Common myeloid progenitor, CD34-positive (primary cell): ENCODE results near the gene VSIG2.

ENCODE experiments used
- CTCF ChIA-PET: fragments of 350-600 bp; sonication (Branson Sonifier 250); formaldehyde crosslinking; loops from one replicate; lab custom pipeline; 2021; ENCODE audit warnings: antibody characterized with exemption; lab: Charles Lee
- POLR2A ChIA-PET: fragments of 350-600 bp; sonication (Branson Sonifier 250); formaldehyde crosslinking; loops from one replicate; lab custom pipeline; 2021; ENCODE audit warnings: antibody characterized with exemption; lab: Charles Lee
- DNase-seq, 3 donors: peaks; one replicate each; pipeline versions ENCODE4 v3.0.0 to v3.0.0-alpha.2; 2013
- H3K27ac ChIP-seq, 2 experiments: 1 replicate in 1 of 2; 2 replicates in 1 of 2; pipeline ENCODE4 v1.7.0; 2013; ENCODE audit warnings: inconsistent platforms in 2 of 2, low read length in 2 of 2, mild to moderate bottlenecking in 2 of 2, low read depth in 1 of 2, moderate library complexity in 1 of 2; ENCODE audit not compliant: severe bottlenecking in 2 of 2, insufficient read depth in 1 of 2, poor library complexity in 1 of 2
- H3K27me3 ChIP-seq, 5 experiments: replicated peaks in 2 of 5; 1 replicate in 3 of 5; 2 replicates in 2 of 5; pipeline versions ENCODE4 v1.6.1 to v1.7.0; 2013; ENCODE audit warnings: low read length in 4 of 5, mild to moderate bottlenecking in 2 of 5, moderate library complexity in 2 of 5, inconsistent platforms in 1 of 5; ENCODE audit not compliant: insufficient read depth in 5 of 5, control insufficient read depth in 4 of 5
- H3K36me3 ChIP-seq, 4 experiments: 1 replicate in 2 of 4; 2 replicates in 2 of 4; pipeline versions ENCODE4 v1.6.1 to v1.7.0; 2013; ENCODE audit warnings: low read length in 3 of 4, control low read depth in 1 of 4, mild to moderate bottlenecking in 1 of 4; ENCODE audit not compliant: control insufficient read depth in 4 of 4, insufficient read depth in 4 of 4
- H3K4me1 ChIP-seq, 4 experiments: 1 replicate in 3 of 4; 2 replicates in 1 of 4; pipeline versions ENCODE4 v1.6.1 to v1.7.1; 2013; ENCODE audit warnings: low read length in 3 of 4, mild to moderate bottlenecking in 3 of 4, control low read depth in 1 of 4, inconsistent platforms in 1 of 4, moderate library complexity in 1 of 4; ENCODE audit not compliant: control insufficient read depth in 4 of 4, insufficient read depth in 4 of 4; ENCODE audit errors: control extremely low read depth in 1 of 4
- H3K4me3 ChIP-seq, 7 experiments: 1 replicate in 4 of 7; 2 replicates in 3 of 7; pipeline versions ENCODE4 v1.5.1 to v1.7.0; 2013; ENCODE audit warnings: mild to moderate bottlenecking in 7 of 7, low read length in 6 of 7, moderate library complexity in 6 of 7, inconsistent platforms in 2 of 7, low read depth in 2 of 7, control low read depth in 1 of 7; ENCODE audit not compliant: insufficient read depth in 4 of 7, control insufficient read depth in 1 of 7; ENCODE audit errors: extremely low read depth in 1 of 7
- H3K9me3 ChIP-seq, 5 experiments: 1 replicate in 4 of 5; 2 replicates in 1 of 5; pipeline versions ENCODE4 v1.6.1 to v1.7.1; 2013; ENCODE audit warnings: low read length in 4 of 5, mild to moderate bottlenecking in 2 of 5, inconsistent platforms in 1 of 5, low read depth in 1 of 5, moderate library complexity in 1 of 5; ENCODE audit not compliant: control insufficient read depth in 4 of 5, insufficient read depth in 2 of 5; ENCODE audit errors: control extremely low read depth in 1 of 5
- WGBS: methylation state at CpG from one replicate; pipeline ENCODE4 v1.1.5; 2013; ENCODE audit not compliant: insufficient coverage; 5-methylcytosine and 5-hydroxymethylcytosine counted together

Gene VSIG2

GRCh38 chr11:124751391-124751740 is 689 bp downstream of the VSIG2 start:
- no peak overlapping the region for H3K4me3 ChIP-seq

GRCh38 chr11:124749912-124750311 is 2.1 kb downstream of the VSIG2 start:
- Histone ChIP-seq H3K36me3 (peaks cover 2 to 8% (median 7%) of the 10 kb centered on the region in 4 experiments), H3K9me3 (no peaks in the 10 kb centered on the region), H3K27me3 (no peaks in the 10 kb centered on the region), H3K27ac (no peak overlapping the region), H3K4me1 (peaks cover 0 to 39% (median 21%) of the 10 kb centered on the region in 4 experiments), H3K4me3 (no peak overlapping the region)
- no CpG with 5 or more reads among the region's 1 CpG for WGBS
- ChIA-PET POLR2A (no interaction called here), CTCF (interaction anchor here (16.4 kb wide), 1 partner anchor 8 kb away, joined by 205 read pairs; the partner anchor contains the start of genes ESAM and VSIG2)
- no peak for DNase-seq

More at GRCh38 chr11:124751391-124751740, 689 bp downstream of the VSIG2 start:
- no peak for DNase-seq
- 98% methylated on average over 7 of the region's 11 CpGs for WGBS
- Histone ChIP-seq H3K4me1 (peaks cover 0 to 30% (median 18%) of the 10 kb centered on the region in 4 experiments), H3K36me3 (peaks cover 3 to 8% (median 7%) of the 10 kb centered on the region in 4 experiments), H3K27ac (no peak overlapping the region), H3K9me3 (no peaks in the 10 kb centered on the region), H3K27me3 (no peaks in the 10 kb centered on the region)
- ChIA-PET POLR2A (no interaction called here), CTCF (interaction anchor here (1.3 to 16.4 kb wide), 4 partner anchors 6 to 82 kb away, joined by 3 to 205 read pairs (median 106); partner anchors contain the start of genes ESAM, NRGN and VSIG2)

DNA sequence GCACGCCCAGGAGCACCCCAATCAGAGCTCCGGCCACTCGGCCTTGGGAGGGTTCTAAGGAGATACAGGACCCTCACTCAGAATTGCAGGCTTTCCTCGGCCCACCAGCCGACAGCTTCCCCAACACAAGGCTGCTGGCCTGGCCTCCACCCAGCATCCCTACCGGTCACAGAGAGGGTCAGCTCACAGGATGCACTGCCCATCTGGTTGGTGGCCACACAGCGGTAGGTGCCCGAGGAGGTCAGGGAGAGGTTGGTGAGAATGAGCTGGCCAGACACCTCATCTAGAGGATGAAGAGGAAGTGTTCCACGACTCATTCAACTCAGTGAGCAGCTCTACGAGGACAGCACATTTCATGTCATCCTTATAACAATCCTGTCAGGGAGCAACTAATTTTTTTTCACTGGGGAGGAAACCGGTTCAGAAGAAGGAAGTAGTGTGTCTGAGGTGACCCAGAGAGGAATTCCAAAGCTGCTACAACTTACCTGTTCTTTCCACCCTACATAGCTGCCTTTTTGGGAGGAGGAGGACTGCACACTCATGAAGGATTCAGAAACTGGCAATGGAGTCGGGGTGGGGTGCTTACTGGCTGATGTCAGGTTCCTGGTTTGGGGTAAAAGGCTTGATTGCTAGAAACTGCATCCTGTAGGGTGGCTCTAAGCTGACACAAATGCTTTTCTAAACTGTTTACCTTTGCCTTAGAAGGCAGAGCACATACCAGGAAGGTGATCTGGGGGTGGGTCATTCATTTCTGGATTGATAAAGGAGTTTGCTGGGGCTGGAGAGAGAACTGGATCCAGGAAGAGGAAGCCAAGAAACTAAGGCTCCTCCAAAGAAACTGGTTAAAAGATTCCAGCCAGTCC is 3.3 kb downstream of the VSIG2 start:
- Histone ChIP-seq H3K9me3 (no peaks in the 10 kb centered on the region), H3K36me3 (peaks cover 0 to 5% (median 2%) of the 10 kb centered on the region in 4 experiments), H3K4me3 (no peak overlapping the region), H3K27ac (no peak overlapping the region), H3K27me3 (no peaks in the 10 kb centered on the region), H3K4me1 (peaks cover 0 to 39% (median 19%) of the 10 kb centered on the region in 4 experiments)
- ChIA-PET POLR2A (interaction anchor here (0.5 kb wide), 1 partner anchor 111 kb away, joined by 3 read pairs; no protein-coding TSS in a partner anchor), CTCF (interaction anchor here (1.7 to 16.4 kb wide), 4 partner anchors 9 to 78 kb away, joined by 4 to 205 read pairs (median 22); partner anchors contain the start of genes ESAM and VSIG2)
- DNase-seq: no peak
- 71% methylated on average over 11 of the region's 12 CpGs for WGBS

DNA sequence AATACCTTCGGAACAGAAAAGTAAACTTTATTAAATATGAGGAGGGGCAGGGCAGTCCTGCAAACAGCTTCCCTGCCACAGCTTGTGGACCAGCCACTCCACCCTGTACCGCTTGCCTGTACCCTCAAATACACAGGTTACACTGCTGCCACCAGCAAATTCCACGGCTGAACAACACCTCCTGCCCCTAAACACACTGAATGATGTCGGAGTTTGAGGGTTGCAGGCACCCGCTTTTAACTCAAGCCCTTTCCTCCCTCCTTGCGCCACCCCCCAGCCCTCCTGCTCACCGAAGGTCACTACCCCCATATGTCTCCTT is 4.0 kb downstream of the VSIG2 start:
- H3K4me3 ChIP-seq: no peak overlapping the region
- DNase-seq: no peak
- H3K9me3 ChIP-seq: no peaks in the 10 kb centered on the region
- H3K27ac ChIP-seq: no peak overlapping the region
- H3K36me3 ChIP-seq: peaks cover 0 to 5% (median 0%) of the 10 kb centered on the region in 4 experiments
- ChIA-PET POLR2A (interaction anchor here (0.5 kb wide), 1 partner anchor 111 kb away, joined by 3 read pairs; no protein-coding TSS in a partner anchor), CTCF (interaction anchor here (1.4 to 16.4 kb wide), 5 partner anchors 10 to 108 kb away, joined by 3 to 205 read pairs (median 9); partner anchors contain the start of genes ESAM and VSIG2)
- H3K4me1 ChIP-seq: peaks cover 0 to 36% (median 16%) of the 10 kb centered on the region in 4 experiments
- H3K27me3 ChIP-seq: no peaks in the 10 kb centered on the region
- 91% methylated on average over 5 of the region's 7 CpGs for WGBS

DNA sequence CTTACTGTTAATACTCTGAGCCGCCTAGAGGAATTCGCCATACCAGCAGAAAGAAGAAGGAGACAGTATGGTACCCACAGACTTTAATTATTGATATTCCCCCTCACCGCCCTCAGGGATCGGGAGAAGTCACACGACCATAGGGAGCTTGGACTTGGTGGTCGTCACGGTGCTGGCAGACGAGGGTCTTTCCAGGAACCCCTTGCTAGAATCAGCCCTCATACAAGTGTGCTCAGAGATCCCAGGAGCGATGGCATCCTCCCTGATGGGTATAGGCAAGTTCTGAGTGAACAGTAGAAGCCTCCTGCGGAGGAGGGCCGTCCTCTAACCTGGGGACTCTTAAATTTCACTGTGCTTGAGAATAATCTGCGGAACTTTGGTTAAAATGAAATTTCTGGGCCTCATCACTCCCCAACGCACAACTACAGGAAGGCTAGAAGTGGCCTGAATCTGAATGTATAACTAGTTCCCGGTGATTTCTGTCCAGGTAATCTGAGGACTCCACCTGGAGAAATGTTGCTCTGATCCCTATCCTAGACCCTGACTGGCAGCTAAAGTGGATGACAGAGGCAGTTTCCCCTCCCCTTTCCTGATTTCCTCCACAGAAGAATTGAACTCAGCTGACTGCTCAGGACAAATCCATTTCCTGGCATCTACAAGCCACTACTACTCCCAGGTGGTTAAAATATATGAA is 4.5 kb downstream of the VSIG2 start:
- Histone ChIP-seq H3K4me3 (peak overlapping the region in 2 of 7 experiments; percentile 11 to 90), H3K4me1 (peaks cover 0 to 31% (median 12%) of the 10 kb centered on the region in 4 experiments), H3K27ac (no peak overlapping the region), H3K36me3 (peaks cover 0 to 9% (median 0%) of the 10 kb centered on the region in 4 experiments), H3K27me3 (no peaks in the 10 kb centered on the region), H3K9me3 (no peaks in the 10 kb centered on the region)
- 95% methylated on average over 14 of the region's 14 CpGs for WGBS
- CTCF ChIA-PET: interaction anchor here (1.2 to 16.4 kb wide), 8 partner anchors 10 to 107 kb away, joined by 3 to 205 read pairs (median 5); partner anchors contain the start of genes ESAM and VSIG2
- DNase-seq: no peak
- POLR2A ChIA-PET: interaction anchor here (1.2 kb wide), 1 partner anchor 15 kb away, joined by 3 read pairs; the partner anchor contains the start of gene ESAM

- ChIA-PET POLR2A (interaction anchor here (1.0 to 1.2 kb wide), 2 partner anchors 11 to 16 kb away, joined by 3 read pairs; partner anchors contain the start of gene ESAM), CTCF (interaction anchor here (0.8 to 16.4 kb wide), 13 partner anchors 11 to 150 kb away, joined by 3 to 205 read pairs (median 4); partner anchors contain the start of genes ESAM, SIAE and VSIG2)
- H3K4me1 ChIP-seq: peaks cover 0 to 29% (median 13%) of the 10 kb centered on the region in 4 experiments
- H3K27ac ChIP-seq: peak overlapping the region in 1 of 2 experiments; percentile 36
- peak; percentile 87 to 91 (median 88) for DNase-seq
- peaks cover 0 to 9% (median 0%) of the 10 kb centered on the region in 4 experiments for H3K36me3 ChIP-seq
- no peaks in the 10 kb centered on the region for H3K9me3 ChIP-seq
- 3% methylated on average over 30 of the region's 37 CpGs for WGBS
- no peaks in the 10 kb centered on the region for H3K27me3 ChIP-seq
- peak overlapping the region; percentile 37 to 91 (median 81) for H3K4me3 ChIP-seq
These were observed 5.3 kb downstream of the VSIG2 start for GRCh38 chr11:124746621-124747243.
